GM19468 (cell line): ENCODE results near the gene LRRC32.
"Not testable (repeated sequence)": the region's sequence is repeated elsewhere in the genome, so short reads cannot be mapped to it uniquely, and the experiment has no call there.

Experiments used
- ATAC-seq: cut with Tn5 transposase; IDR thresholded peaks from one replicate; pipeline ENCODE4 v1.9.1; 2021; ENCODE audit warnings: mild to moderate bottlenecking, moderate library complexity, moderate number of reproducible peaks; ENCODE audit not compliant: unreplicated experiment; ENCODE audit errors: extremely low read depth

LRRC32 gene

DNA sequence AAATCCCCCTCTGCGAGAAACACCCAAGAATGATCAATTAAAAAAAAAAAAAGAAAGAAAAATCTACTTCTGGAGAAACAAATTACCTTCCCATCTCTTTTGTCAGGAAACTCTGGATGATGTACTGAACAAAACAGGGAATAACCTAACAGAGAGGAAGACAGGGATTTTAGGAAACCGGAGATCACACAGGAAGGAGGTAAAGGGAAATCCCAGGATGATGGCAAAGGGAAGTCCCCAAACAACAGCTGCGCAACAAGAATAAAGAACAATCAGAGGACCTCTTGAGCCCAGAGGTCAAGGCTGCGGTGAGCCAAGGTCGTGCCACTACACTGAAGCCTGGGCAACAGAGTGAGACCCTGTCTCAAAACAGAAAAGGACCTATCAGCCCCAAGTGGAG, 50.7 kb downstream of the LRRC32 start:
- not testable (repeated sequence) for ATAC-seq

DNA sequence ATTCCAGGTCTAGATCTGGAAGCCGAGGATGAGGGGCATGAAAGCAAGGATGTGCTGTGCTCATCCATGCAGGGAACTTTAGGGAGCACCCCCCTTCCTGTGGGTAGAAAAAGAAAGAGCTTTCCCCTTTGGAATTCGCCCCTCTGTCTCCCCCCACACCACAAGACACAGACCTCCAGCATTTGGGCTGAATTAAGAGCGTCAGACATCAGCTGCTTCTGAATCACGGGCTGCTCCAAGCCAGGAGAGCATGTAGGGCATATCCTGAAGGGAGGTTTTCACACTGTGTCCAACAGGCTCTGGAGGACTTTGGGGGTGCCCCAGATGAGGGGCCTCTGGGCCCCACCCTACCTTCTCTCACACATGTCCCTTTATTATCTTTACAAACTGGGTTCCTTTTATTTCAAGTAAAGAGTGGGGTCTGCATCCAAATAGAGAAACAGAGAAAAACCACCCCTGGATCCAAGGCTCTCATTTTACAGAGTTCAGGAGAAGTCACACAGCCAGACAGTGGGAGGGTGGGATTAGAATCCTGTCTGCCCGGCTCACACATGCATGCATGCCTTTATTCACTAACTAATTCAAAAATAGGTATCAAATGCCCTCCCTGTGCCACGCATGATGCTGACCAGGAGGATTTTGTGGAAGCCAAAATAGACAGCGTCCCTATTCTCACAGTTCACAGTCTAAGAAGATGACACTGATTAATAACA, 52.8 kb downstream of the LRRC32 start:
- ATAC-seq: no peak

DNA sequence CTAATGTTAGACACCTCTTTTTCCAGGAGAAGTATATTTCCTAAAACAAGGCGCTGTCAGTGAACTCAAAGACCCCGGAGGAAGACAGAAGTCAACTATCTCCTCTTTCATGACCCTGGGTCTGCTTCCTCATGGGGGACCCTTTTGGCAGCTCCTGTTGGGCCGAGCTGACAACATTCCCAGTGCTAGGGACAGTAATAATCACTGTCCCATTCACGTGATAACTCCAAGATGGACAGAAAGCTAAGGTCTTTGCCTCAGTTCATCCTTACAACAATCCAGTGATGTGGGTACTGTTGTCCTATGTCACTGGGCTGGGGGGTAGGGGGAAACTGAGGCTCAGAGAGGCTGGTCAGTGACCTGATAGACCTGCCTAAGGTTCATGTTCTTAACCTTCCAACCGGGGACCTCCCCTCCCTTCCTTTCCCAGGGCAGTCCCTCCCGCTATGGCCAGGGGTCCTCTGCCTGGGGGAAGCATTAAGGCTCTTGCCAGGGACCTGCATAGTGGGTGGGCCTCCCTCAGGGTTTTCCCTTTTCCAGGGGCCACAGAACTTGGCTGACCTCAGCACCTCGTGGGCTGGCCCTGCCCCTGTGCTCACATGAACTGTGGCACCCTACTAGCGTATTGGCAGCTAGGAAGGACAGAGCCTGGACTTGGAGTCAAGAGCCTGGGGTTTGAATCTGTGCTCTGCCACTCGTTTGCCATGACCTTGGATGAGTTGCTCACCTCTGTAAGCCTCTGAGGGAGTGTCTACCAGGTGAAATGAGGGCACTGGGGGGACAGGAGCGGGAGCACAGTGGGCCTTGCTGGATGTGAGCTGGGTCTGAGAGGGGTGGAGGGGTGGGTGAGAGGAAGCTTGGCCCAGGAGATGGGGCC, 53.6 kb downstream of the LRRC32 start:
- no peak for ATAC-seq

GRCh38 chr11:76615950-76616349, 54.6 kb downstream of the LRRC32 start:
- no peak for ATAC-seq

- no peak for ATAC-seq
These were observed 55.9 kb downstream of the LRRC32 start for GRCh38 chr11:76614471-76615179.

- no peak for ATAC-seq
These were observed 56.6 kb downstream of the LRRC32 start for GRCh38 chr11:76613901-76614300.

DNA sequence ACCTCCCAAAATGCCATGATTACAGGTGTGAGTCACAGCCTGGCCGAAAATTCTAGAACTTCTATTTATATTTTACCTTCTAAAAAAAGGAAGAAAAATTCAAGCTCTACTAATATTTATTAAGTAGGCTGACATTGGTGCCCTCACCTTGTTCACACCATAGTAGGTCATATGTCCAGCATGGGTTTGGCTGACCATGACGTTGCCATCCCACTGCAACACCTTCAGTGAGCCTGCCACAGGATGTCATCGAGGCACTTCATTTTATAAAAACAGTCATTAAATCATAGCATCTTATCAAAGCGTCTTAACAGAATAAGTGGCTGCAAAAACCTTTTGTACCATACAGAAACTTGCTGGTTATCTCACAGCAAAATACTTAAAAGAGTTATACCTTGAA, 58.3 kb downstream of the LRRC32 start:
- no peak for ATAC-seq

DNA sequence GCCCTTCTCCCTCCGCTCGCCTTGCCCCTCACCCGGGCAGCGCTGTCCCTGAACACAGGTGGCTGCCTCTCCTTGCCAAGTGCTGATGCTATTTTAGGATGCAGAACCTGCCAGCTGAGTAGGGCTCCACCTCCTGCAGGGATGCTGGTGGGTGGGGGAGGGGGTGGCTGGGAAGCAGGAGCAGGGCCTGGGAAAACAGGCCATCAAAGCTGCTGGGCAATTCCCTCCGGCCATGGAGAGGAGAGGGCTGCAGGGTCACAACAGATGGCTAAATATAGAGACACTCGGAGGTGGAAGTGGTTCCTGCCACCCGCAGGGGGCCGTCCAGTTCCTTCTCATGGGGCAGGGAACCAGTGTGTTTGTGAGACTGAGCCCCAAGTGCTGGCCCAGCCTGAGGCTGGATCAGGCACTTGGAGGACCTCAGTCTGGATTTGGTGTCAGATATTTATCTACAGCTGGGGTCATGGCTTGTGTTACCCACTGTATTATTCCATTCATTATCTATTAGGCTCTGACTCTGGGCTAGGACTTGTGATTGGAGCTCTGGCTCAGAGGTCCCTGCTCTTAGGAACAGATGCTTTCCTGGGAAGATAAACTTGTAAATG, 59.6 kb downstream of the LRRC32 start:
- no peak for ATAC-seq

GRCh38 chr11:76610371-76610770, 60.2 kb downstream of the LRRC32 start:
- no peak for ATAC-seq

GRCh38 chr11:76609736-76610370, 60.7 kb downstream of the LRRC32 start:
- ATAC-seq: no peak

- ATAC-seq: not testable (repeated sequence)
These were observed 61.6 kb downstream of the LRRC32 start for GRCh38 chr11:76608879-76609460.

GRCh38 chr11:76608228-76608627, 62.3 kb downstream of the LRRC32 start:
- ATAC-seq: not testable (repeated sequence)
